ENCODE data around the gene MROH2A. TPM values are rescaled to one million over a fixed set of nuclear protein-coding genes. Genes with fewer than 3 reads are reported as not detected.

MROH2A gene
- polyA plus RNA-seq, 1 donor from 2014 or later = not detected

Other genes with a start within 250 kb of the MROH2A start
- gene USP40, start 211.5 kb upstream of the MROH2A start, polyA plus RNA-seq = 4.1 TPM
- gene UGT1A8, start 160.7 kb upstream of the MROH2A start, polyA plus RNA-seq = not detected
- not detected for gene UGT1A10, start 141.9 kb upstream of the MROH2A start, polyA plus RNA-seq
- not detected for gene UGT1A9, start 106.4 kb upstream of the MROH2A start, polyA plus RNA-seq
- gene UGT1A7, start 96.4 kb upstream of the MROH2A start, polyA plus RNA-seq = not detected
- gene UGT1A6, start 85.4 kb upstream of the MROH2A start, polyA plus RNA-seq = not detected
- not detected for gene UGT1A5, start 65.4 kb upstream of the MROH2A start, polyA plus RNA-seq
- not detected for gene UGT1A4, start 59.6 kb upstream of the MROH2A start, polyA plus RNA-seq
- not detected for gene UGT1A3, start 49.3 kb upstream of the MROH2A start, polyA plus RNA-seq
- gene UGT1A1, start 18.1 kb upstream of the MROH2A start, polyA plus RNA-seq = not detected
- not detected for gene HJURP, start 76.2 kb downstream of the MROH2A start, polyA plus RNA-seq
- gene TRPM8, start 139.0 kb downstream of the MROH2A start, polyA plus RNA-seq = not detected